Endothelial cell of umbilical vein (primary cell): ENCODE results near the gene MTA1. TPM values are rescaled to one million over a fixed set of nuclear protein-coding genes. Genes with fewer than 3 reads are reported as not detected.

ENCODE experiments used
- BruUV-seq: library from RNA; stranded (reverse); fragments of 400-500 nt; replicated peaks from 2 replicates; lab custom pipeline; 2021; lab: Mats Ljungman, UMichigan
- CTCF ChIA-PET: fragments of 300-600, 350-600 bp; sonication (Branson Sonifier 250); formaldehyde crosslinking; loops from one replicate; lab custom pipeline; 2021; ENCODE audit warnings: antibody characterized with exemption, inconsistent platforms; lab: Charles Lee
- POLR2A ChIA-PET: fragments of 300-600, 350-600 bp; sonication (Branson Sonifier 250); formaldehyde crosslinking; loops from one replicate; lab custom pipeline; 2021; ENCODE audit warnings: antibody characterized with exemption, inconsistent platforms; lab: Charles Lee
- DNase-seq: peaks from one replicate; pipeline ENCODE4 v3.0.0-alpha.2; 2011; ENCODE audit warnings: low read depth, low spot score
- FAIRE-seq: peaks from 2 replicates; lab custom pipeline; 2011; peaks lifted over from hg19 to GRCh38; lab: Jason Lieb, UNC
- H2AFZ ChIP-seq: 2 replicates; pipeline ENCODE4 v1.6.0; 2012; ENCODE audit warnings: low read depth, low read length, control low read depth, inconsistent platforms
- H3K27ac ChIP-seq: 2 replicates; pipeline ENCODE4 v1.5.1; 2011; ENCODE audit warnings: low read depth, mild to moderate bottlenecking, control low read depth, low read length, moderate library complexity; ENCODE audit not compliant: insufficient read depth
- H3K27me3 ChIP-seq, 2 experiments: 2 replicates each; pipeline versions ENCODE4 v1.6.0 to v1.6.1; 2011; ENCODE audit warnings: low read length in 2 of 2, mixed read lengths in 1 of 2; ENCODE audit not compliant: control insufficient read depth in 2 of 2, insufficient read depth in 2 of 2
- H3K36me3 ChIP-seq, 2 experiments: 2 replicates in 1 of 2; 3 replicates in 1 of 2; pipeline ENCODE4 v1.5.1; 2011; ENCODE audit warnings: low read length in 2 of 2, mild to moderate bottlenecking in 1 of 2, moderate library complexity in 1 of 2; ENCODE audit not compliant: control insufficient read depth in 2 of 2, insufficient read depth in 2 of 2; ENCODE audit errors: extremely low read depth in 1 of 2
- H3K4me1 ChIP-seq: 3 replicates; pipeline ENCODE4 v1.5.1; 2011; ENCODE audit warnings: mild to moderate bottlenecking, low read length; ENCODE audit not compliant: control insufficient read depth, insufficient read depth; ENCODE audit errors: extremely low read depth
- H3K4me2 ChIP-seq: 2 replicates; pipeline ENCODE4 v1.6.1; 2011; ENCODE audit warnings: low read length, control low read depth, mixed read lengths; ENCODE audit not compliant: insufficient read depth
- H3K4me3 ChIP-seq, 3 experiments: fragments of 200-600 bp in 1 of 3; sonication (generic), shearing (Covaris generic) in 1 of 3; replicated peaks in 1 of 3; 2 replicates each; pipeline ENCODE4 v1.5.1; 2011 to 2016; ENCODE audit warnings: control low read depth in 3 of 3, low read length in 3 of 3, mild to moderate bottlenecking in 2 of 3, inconsistent platforms in 1 of 3, low read depth in 1 of 3, moderate library complexity in 1 of 3; ENCODE audit not compliant: insufficient read depth in 1 of 3
- H3K79me2 ChIP-seq: 2 replicates; pipeline ENCODE4 v1.6.0; 2012; ENCODE audit warnings: low read length, inconsistent platforms; ENCODE audit not compliant: control insufficient read depth, insufficient read depth
- H3K9ac ChIP-seq: replicated peaks from 2 replicates; pipeline ENCODE3; 2011; ENCODE audit warnings: low read length, control low read depth; ENCODE audit not compliant: insufficient read depth; ENCODE audit errors: extremely low read depth
- H3K9me1 ChIP-seq: replicated peaks from 3 replicates; pipeline ENCODE4 v1.6.0; 2011; ENCODE audit warnings: mild to moderate bottlenecking, low read length; ENCODE audit not compliant: control insufficient read depth, insufficient read depth; ENCODE audit errors: extremely low read depth
- H3K9me3 ChIP-seq: replicated peaks from 2 replicates; pipeline ENCODE4 v1.5.1; 2012; ENCODE audit warnings: low read length, inconsistent platforms; ENCODE audit not compliant: control insufficient read depth, insufficient read depth
- H4K20me1 ChIP-seq: replicated peaks from 2 replicates; pipeline ENCODE3; 2011; ENCODE audit warnings: mild to moderate bottlenecking, low read length; ENCODE audit not compliant: control insufficient read depth, insufficient read depth; ENCODE audit errors: extremely low read depth
- EZH2 ChIP-seq: IDR thresholded peaks from 2 replicates; pipeline ENCODE4 v1.6.1; 2012; ENCODE audit warnings: borderline replicate concordance, low read depth, mild to moderate bottlenecking, moderate library complexity, low read length, inconsistent platforms; ENCODE audit not compliant: severe bottlenecking
- FOS ChIP-seq: IDR thresholded peaks from 2 replicates; pipeline ENCODE4 v1.6.1; 2011; ENCODE audit warnings: mild to moderate bottlenecking, low read length, moderate library complexity, borderline replicate concordance; ENCODE audit not compliant: insufficient read depth
- GATA2 ChIP-seq: IDR thresholded peaks from 2 replicates; pipeline ENCODE4 v1.7.0; 2011; ENCODE audit warnings: low read depth, mild to moderate bottlenecking, moderate library complexity, mixed read lengths, low read length; ENCODE audit not compliant: insufficient read length, insufficient read depth
- JUN ChIP-seq: IDR thresholded peaks from 2 replicates; pipeline ENCODE4 v1.6.1; 2011; ENCODE audit warnings: borderline replicate concordance, low read depth; ENCODE audit not compliant: insufficient read length, insufficient read depth
- MYC ChIP-seq: IDR thresholded peaks from one replicate; pipeline ENCODE4 v1.6.1; 2011; ENCODE audit warnings: mild to moderate bottlenecking, low read depth, low read length
- POLR2A ChIP-seq: IDR thresholded peaks from 2 replicates; pipeline ENCODE4 v1.6.1; 2012; ENCODE audit warnings: low read depth, mild to moderate bottlenecking, control low read depth, low read length
- POLR2AphosphoS5 ChIP-seq: IDR thresholded peaks from 2 replicates; pipeline ENCODE4 v1.6.1; 2012; ENCODE audit warnings: low read depth, mild to moderate bottlenecking, control low read depth, low read length, moderate library complexity; ENCODE audit not compliant: insufficient read depth
- dilution Hi-C: fragments of 300-500 bp; cut with MboI; formaldehyde crosslinking; loops from one replicate; pipeline ENCODE4 v1.15.0; 2019; ENCODE audit warnings: low sequenced_read_pairs; ENCODE audit not compliant: extremely low pct_ligation_motif_present
- intact Hi-C: fragments of 100-400 bp; cut with micrococcal nuclease; formaldehyde crosslinking; loops from one replicate; pipeline ENCODE4 v1.10.0; 2022
- polyA plus RNA-seq, 4 experiments: library from polyadenylated mRNA; depleted of rRNA in 3 of 4; stranded (reverse) in 3 of 4; unstranded in 1 of 4; fragments of >200 nt; gene quantifications; 2 replicates each; pipeline versions ENCODE4 v1.2.1 to v1.2.3, GENCODE V29; 2011 to 2012; ENCODE audit warnings: missing spikeins in 1 of 4
- total RNA-seq: library from RNA; stranded (reverse); gene quantifications from 2 replicates; pipeline ENCODE4 v1.2.3, GENCODE V29; 2021
- TF ChIP-seq, protein P1 (sequence below): IDR thresholded peaks from 2 replicates; pipeline ENCODE4 v1.6.1; 2011; ENCODE audit not compliant: insufficient read depth, insufficient read length
- TF ChIP-seq, protein P2 (sequence below), 2 donors: IDR thresholded peaks; 1 replicate in 1 of 2; 2 replicates in 1 of 2; pipeline ENCODE4 v1.5.1; 2011; ENCODE audit warnings: low read length in 2 of 2, mild to moderate bottlenecking in 2 of 2, moderate library complexity in 2 of 2, control low read depth in 1 of 2, inconsistent platforms in 1 of 2, low read depth in 1 of 2; ENCODE audit not compliant: insufficient read depth in 1 of 2; ENCODE audit errors: extremely low read depth in 1 of 2

MTA1 gene
- total and polyA plus RNA-seq, 2 donors (not counting 3 experiments of a cell fraction or from before 2014, with no cell fraction given), result 85.2 to 167 TPM

DNA sequence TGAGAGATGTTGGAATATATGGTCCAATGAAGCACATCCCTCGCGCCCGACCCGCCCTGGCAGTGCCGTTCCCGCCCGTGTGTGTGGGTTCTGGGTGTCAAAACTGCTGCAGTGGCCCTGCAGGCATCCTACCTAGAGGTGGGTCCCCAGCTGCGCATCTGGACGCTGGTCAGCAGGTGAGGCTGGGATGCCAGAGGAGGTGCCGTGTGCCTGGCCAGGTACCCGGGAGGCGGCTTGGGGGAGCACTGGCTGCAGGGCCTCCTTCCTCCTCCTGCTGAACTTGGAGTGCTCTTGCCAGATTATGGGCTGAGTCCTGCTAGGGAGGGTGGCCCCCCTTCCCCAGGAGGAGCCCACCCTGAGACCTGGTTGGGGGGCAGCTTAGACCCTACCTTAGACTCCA is 5.2 kb downstream of the MTA1 start:
- no peak overlapping the region for H3K9ac ChIP-seq
- no peaks in the 10 kb centered on the region for H4K20me1 ChIP-seq
- H3K27me3 ChIP-seq, result no peaks in the 10 kb centered on the region
- ChIA-PET CTCF (no interaction called here), POLR2A (no interaction called here)
- peaks cover 85% of the 10 kb centered on the region for H3K79me2 ChIP-seq
- H3K27ac ChIP-seq, result no peak overlapping the region
- no peak overlapping the region for H3K4me3 ChIP-seq
- no peaks in the 10 kb centered on the region for H3K9me1 ChIP-seq
- peaks cover 17% of the 10 kb centered on the region for H3K4me1 ChIP-seq
- dilution Hi-C loops (no loop called here), intact Hi-C loops (no loop called here)
- FAIRE-seq, result no peak
- no peak overlapping the region for H2AFZ ChIP-seq
- no peak for TF ChIP-seq POLR2AphosphoS5
- TF ChIP-seq GATA2, result no peak
- TF ChIP-seq, protein P1, sequence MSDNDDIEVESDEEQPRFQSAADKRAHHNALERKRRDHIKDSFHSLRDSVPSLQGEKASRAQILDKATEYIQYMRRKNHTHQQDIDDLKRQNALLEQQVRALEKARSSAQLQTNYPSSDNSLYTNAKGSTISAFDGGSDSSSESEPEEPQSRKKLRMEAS, result no peak
- TF ChIP-seq MYC, result no peak
- no peak for TF ChIP-seq EZH2
- TF ChIP-seq POLR2A, result no peak
- TF ChIP-seq FOS, result no peak
- TF ChIP-seq JUN, result no peak
- H3K4me2 ChIP-seq, result no peak overlapping the region
- peaks cover 0 to 10% of the 10 kb centered on the region in 2 experiments for H3K36me3 ChIP-seq
- DNase-seq, result no peak
- no TSS peak for BruUV-seq
- no peaks in the 10 kb centered on the region for H3K9me3 ChIP-seq

DNA sequence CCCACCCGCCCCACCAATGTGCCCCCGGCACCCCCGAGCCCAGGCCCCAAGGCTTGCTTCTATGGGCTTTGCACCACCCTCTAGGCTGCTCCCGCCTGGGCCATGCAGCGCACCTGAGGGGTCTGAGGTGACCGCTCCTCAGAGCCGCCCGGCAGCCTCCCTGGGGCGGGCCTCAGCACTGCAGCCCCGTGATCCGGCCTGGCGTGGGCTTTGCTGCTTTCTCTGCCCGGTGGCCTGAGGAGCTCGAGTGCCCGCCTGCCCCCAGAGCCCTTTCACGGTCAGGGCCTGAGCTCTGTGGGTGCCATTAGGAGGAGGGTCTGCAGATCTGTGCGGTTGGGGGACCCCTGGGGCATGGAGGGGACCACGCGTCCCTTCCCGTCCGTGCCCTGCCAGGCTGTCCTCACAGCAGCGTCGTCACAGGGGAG is 6.2 kb downstream of the MTA1 start:
- Histone ChIP-seq H4K20me1 (no peaks in the 10 kb centered on the region), H3K36me3 (peaks cover 0 to 10% of the 10 kb centered on the region in 2 experiments), H2AFZ (no peak overlapping the region), H3K27ac (no peak overlapping the region), H3K27me3 (no peaks in the 10 kb centered on the region), H3K9ac (no peak overlapping the region), H3K4me1 (peaks cover 24% of the 10 kb centered on the region), H3K4me2 (no peak overlapping the region), H3K4me3 (no peak overlapping the region), H3K9me1 (no peaks in the 10 kb centered on the region), H3K79me2 (peaks cover 80% of the 10 kb centered on the region), H3K9me3 (no peaks in the 10 kb centered on the region)
- CTCF ChIA-PET, result no interaction called here
- dilution Hi-C loops, result no loop called here
- TF ChIP-seq, protein P1, result no peak
- no peak for TF ChIP-seq POLR2AphosphoS5
- TF ChIP-seq GATA2, result no peak
- TF ChIP-seq MYC, result no peak
- TF ChIP-seq POLR2A, result no peak
- TF ChIP-seq JUN, result no peak
- TF ChIP-seq FOS, result no peak
- TF ChIP-seq, protein P2, sequence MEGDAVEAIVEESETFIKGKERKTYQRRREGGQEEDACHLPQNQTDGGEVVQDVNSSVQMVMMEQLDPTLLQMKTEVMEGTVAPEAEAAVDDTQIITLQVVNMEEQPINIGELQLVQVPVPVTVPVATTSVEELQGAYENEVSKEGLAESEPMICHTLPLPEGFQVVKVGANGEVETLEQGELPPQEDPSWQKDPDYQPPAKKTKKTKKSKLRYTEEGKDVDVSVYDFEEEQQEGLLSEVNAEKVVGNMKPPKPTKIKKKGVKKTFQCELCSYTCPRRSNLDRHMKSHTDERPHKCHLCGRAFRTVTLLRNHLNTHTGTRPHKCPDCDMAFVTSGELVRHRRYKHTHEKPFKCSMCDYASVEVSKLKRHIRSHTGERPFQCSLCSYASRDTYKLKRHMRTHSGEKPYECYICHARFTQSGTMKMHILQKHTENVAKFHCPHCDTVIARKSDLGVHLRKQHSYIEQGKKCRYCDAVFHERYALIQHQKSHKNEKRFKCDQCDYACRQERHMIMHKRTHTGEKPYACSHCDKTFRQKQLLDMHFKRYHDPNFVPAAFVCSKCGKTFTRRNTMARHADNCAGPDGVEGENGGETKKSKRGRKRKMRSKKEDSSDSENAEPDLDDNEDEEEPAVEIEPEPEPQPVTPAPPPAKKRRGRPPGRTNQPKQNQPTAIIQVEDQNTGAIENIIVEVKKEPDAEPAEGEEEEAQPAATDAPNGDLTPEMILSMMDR (IDR thresholded peaks at IDR 0.05; ENCODE audit: extremely low read depth in 1 of 2, insufficient read depth in 1 of 2, low read depth in 1 of 2, low read length in 2 of 2), result no peak
- no peak for TF ChIP-seq EZH2
- BruUV-seq, result no TSS peak
- intact Hi-C loops, result no loop called here
- DNase-seq, result no peak
- no peak for FAIRE-seq
- POLR2A ChIA-PET, result no interaction called here
